ENCODE results near the gene TRPM6.
"Not testable (repeated sequence)": the region's sequence is repeated elsewhere in the genome, so short reads cannot be mapped to it uniquely, and the experiment has no call there.

Gene TRPM6

GRCh38 chr9:74855072-74855471 is 32.6 kb downstream of the TRPM6 start:
- no peak for DNase-seq

GRCh38 chr9:74853024-74853423 is 34.7 kb downstream of the TRPM6 start:
- DNase-seq, result not testable (repeated sequence)

GRCh38 chr9:74848153-74848525 is 39.6 kb downstream of the TRPM6 start:
- DNase-seq, result no peak

- DNase-seq, result no peak
Measured at GRCh38 chr9:74847478-74848152, 40.1 kb downstream of the TRPM6 start.

GRCh38 chr9:74846766-74847165 is 41.0 kb downstream of the TRPM6 start:
- DNase-seq, result no peak

GRCh38 chr9:74838351-74838750 is 49.4 kb downstream of the TRPM6 start:
- no peak for DNase-seq

- no peak for DNase-seq
Measured at GRCh38 chr9:74824654-74825053, 63.1 kb downstream of the TRPM6 start.

- DNase-seq, result no peak
Measured at GRCh38 chr9:74821636-74822035, 66.1 kb downstream of the TRPM6 start.

- DNase-seq, result no peak
Measured at GRCh38 chr9:74817816-74818215, 69.9 kb downstream of the TRPM6 start.

- no peak for DNase-seq
Measured at GRCh38 chr9:74817281-74817810, 70.4 kb downstream of the TRPM6 start.

GRCh38 chr9:74810200-74810599 is 77.5 kb downstream of the TRPM6 start:
- no peak for DNase-seq

- DNase-seq, result no peak
Measured at GRCh38 chr9:74804018-74804385, 83.7 kb downstream of the TRPM6 start.

- no peak for DNase-seq
Measured at GRCh38 chr9:74803376-74804017, 84.2 kb downstream of the TRPM6 start.

- no peak for DNase-seq
Measured at GRCh38 chr9:74800226-74800625, 87.5 kb downstream of the TRPM6 start.

- no peak for DNase-seq
Measured at GRCh38 chr9:74795803-74796202, 91.9 kb downstream of the TRPM6 start.

- no peak for DNase-seq
Measured at GRCh38 chr9:74795081-74795480, 92.6 kb downstream of the TRPM6 start.

- DNase-seq, result no peak
Measured at GRCh38 chr9:74784506-74784905, 103.2 kb downstream of the TRPM6 start.

- DNase-seq, result no peak
Measured at GRCh38 chr9:74783408-74783807, 104.3 kb downstream of the TRPM6 start.

- DNase-seq, result peak; percentile 73
Measured at GRCh38 chr9:74777136-74777879, 110.4 kb downstream of the TRPM6 start.

GRCh38 chr9:74775396-74775795 is 112.3 kb downstream of the TRPM6 start:
- DNase-seq, result no peak

GRCh38 chr9:74773886-74774479 is 113.7 kb downstream of the TRPM6 start:
- DNase-seq, result peak; percentile 77

- no peak for DNase-seq
Measured at GRCh38 chr9:74772121-74772520, 115.6 kb downstream of the TRPM6 start.

GRCh38 chr9:74771672-74772071 is 116.0 kb downstream of the TRPM6 start:
- no peak for DNase-seq

- no peak for DNase-seq
Measured at GRCh38 chr9:74771262-74771585, 116.5 kb downstream of the TRPM6 start.

Measured in CD4-positive, alpha-beta T cell treated with Interleukin-17A for 4 hours (primary cell).